ENCODE data around the gene FAM186B.

DNA sequence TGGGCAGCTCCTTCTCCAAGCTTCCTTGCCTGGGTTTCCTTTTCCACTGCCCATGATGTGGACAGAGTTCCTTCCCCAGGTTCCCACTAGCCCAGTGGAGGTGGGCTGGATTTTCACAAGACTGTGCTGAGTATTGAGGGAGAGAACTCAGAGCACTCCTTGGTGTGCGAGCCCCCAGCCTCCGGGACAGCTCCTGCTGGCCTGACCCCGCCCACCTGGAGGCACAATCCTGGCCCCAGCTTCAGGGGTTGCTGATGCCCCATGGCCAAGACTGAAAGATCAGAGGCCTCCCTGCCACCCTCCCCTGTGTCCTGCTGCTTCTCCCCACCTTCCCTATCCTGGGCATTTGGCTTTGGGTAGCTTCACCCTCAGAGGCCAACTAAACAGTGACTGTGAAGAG, 59.0 kb downstream of the FAM186B start:
- TF ChIP-seq, protein P1, sequence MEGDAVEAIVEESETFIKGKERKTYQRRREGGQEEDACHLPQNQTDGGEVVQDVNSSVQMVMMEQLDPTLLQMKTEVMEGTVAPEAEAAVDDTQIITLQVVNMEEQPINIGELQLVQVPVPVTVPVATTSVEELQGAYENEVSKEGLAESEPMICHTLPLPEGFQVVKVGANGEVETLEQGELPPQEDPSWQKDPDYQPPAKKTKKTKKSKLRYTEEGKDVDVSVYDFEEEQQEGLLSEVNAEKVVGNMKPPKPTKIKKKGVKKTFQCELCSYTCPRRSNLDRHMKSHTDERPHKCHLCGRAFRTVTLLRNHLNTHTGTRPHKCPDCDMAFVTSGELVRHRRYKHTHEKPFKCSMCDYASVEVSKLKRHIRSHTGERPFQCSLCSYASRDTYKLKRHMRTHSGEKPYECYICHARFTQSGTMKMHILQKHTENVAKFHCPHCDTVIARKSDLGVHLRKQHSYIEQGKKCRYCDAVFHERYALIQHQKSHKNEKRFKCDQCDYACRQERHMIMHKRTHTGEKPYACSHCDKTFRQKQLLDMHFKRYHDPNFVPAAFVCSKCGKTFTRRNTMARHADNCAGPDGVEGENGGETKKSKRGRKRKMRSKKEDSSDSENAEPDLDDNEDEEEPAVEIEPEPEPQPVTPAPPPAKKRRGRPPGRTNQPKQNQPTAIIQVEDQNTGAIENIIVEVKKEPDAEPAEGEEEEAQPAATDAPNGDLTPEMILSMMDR (conservative IDR thresholded peaks at IDR 0.05 in 1 of 2, IDR thresholded peaks at IDR 0.05 in 1 of 2; ENCODE audit: low read depth in 1 of 2, low read length in 2 of 2) = no peak
- TF ChIP-seq EZH2 (IDR thresholded peaks at IDR 0.05; ENCODE audit: low read length, missing control alignments) = no peak

Measured in fibroblast of lung (primary cell).